Heart left ventricle (tissue), 16 donors: ENCODE data around the gene PDAP1. TPM values are rescaled to one million over a fixed set of nuclear protein-coding genes. Genes with fewer than 3 reads are reported as not detected.
A peak's percentile ranks its signal among the peaks of the same experiment; 100 is the strongest.

Experiments used
- ATAC-seq, 4 donors: fragments of 200-7000 bp; cut with Tn5 transposase; one replicate each; pipeline ENCODE4 v1.9.1; 2020 to 2022; ENCODE audit warnings: moderate library complexity in 4 of 4, mild to moderate bottlenecking in 3 of 4, moderate number of reproducible peaks in 1 of 4
- DNase-seq, 5 donors: peaks; one replicate each; pipeline ENCODE4 v3.0.0-alpha.2; 2020
- H3K27ac ChIP-seq, 12 donors: fragments of 200-600 bp; sonication (generic) in 4 of 12; one replicate each; pipeline versions ENCODE4 v1.5.0 to v1.8.0; 2016 to 2022; ENCODE audit warnings: mild to moderate bottlenecking in 2 of 12
- H3K27me3 ChIP-seq, 9 donors: fragments of 200-600 bp; sonication (generic) in 2 of 9; one replicate each; pipeline versions ENCODE4 v1.5.1 to v1.8.0; 2016 to 2022; ENCODE audit warnings: mild to moderate bottlenecking in 3 of 9
- H3K36me3 ChIP-seq, 9 donors: fragments of 200-600 bp; sonication (generic) in 2 of 9; one replicate each; pipeline versions ENCODE4 v1.5.0 to v1.8.0; 2018 to 2022; ENCODE audit warnings: mild to moderate bottlenecking in 2 of 9
- H3K4me1 ChIP-seq, 12 donors: fragments of 200-600 bp; sonication (generic) in 4 of 12; one replicate each; pipeline versions ENCODE4 v1.5.0 to v1.8.0; 2016 to 2022; ENCODE audit warnings: mild to moderate bottlenecking in 3 of 12
- H3K4me3 ChIP-seq, 12 donors: fragments of 200-600 bp; sonication (generic) in 4 of 12; one replicate each; pipeline versions ENCODE4 v1.5.0 to v1.8.0; 2017 to 2022; ENCODE audit warnings: mild to moderate bottlenecking in 9 of 12, moderate library complexity in 4 of 12
- H3K9me3 ChIP-seq, 12 donors: fragments of 200-600 bp; sonication (generic) in 4 of 12; one replicate each; pipeline versions ENCODE4 v1.5.0 to v1.8.0; 2016 to 2022; ENCODE audit warnings: mild to moderate bottlenecking in 1 of 12
- POLR2A ChIP-seq, 2 donors: fragments of 450-650 bp; IDR thresholded peaks; one replicate each; pipeline ENCODE4 v1.6.1; 2017; ENCODE audit warnings: antibody characterized with exemption in 2 of 2, mild to moderate bottlenecking in 2 of 2, moderate library complexity in 2 of 2
- WGBS, 4 donors: extraction: QIAGEN DNeasy Blood & Tissue Kit in 2 of 4; methylation state at CpG; one replicate each; pipeline versions ENCODE4 v1.1.5 to v1.1.7; 2013 to 2018; 5-methylcytosine and 5-hydroxymethylcytosine counted together
- intact Hi-C, 10 donors: fragments of 100-400 bp; cut with DNase I; formaldehyde crosslinking; loops; one replicate each; pipeline versions ENCODE4 v1.11.1 to v1.14.2; 2022
- polyA plus RNA-seq, 2 donors: library from polyadenylated mRNA; stranded (reverse); fragments of 200-250 nt; gene quantifications; one replicate each; pipeline ENCODE4 v1.2.3, GENCODE V29; 2013
- total RNA-seq, 9 donors: library from RNA; depleted of rRNA in 2 of 9; stranded (reverse); fragments of >200 nt in 2 of 9; fragmentation: NEBNext Ultra II Directional in 3 of 9; extraction: Animal tissue kit (Norgen Biotek cat#: 25700) in 3 of 9; gene quantifications; one replicate each; pipeline versions ENCODE4 v1.1.0 to v1.2.4, GENCODE V29; 2016 to 2023
- TF ChIP-seq, protein P1 (sequence below), 12 donors: fragments of 200-600 bp; sonication (generic) in 4 of 12; IDR thresholded peaks; one replicate each; pipeline versions ENCODE4 v1.5.0 to v1.8.0; 2018 to 2022; ENCODE audit warnings: antibody characterized with exemption in 12 of 12, mild to moderate bottlenecking in 5 of 12
- donor health status: ischemic (EF 13 %, LVEDD 7.1; RV severe dilation, severe dysfunction).
- donor health status: healthy with polysubstance abuse.
- donor health status: DM: no; HTN: yes; CAD: no.
- donor health status: DM: no; HTN: no; CAD: no.
- donor health status: ischemic (EF 25% LVEDD 6.9; RV normal size, moderate dysfunction).
- donor health status: ischemic (EF 25% LVEDD 5.7; RV mildly dilated, moderate dysfunction).
- donor health status: healthy.
- donor health status: DM: yes; HTN: yes; CAD: no.
- donor health status: ischemic (EF 35%, LVEDD 5.7; RV mildly dilated, moderate dysfunction).
- donor health status: nonischemic (EF 11% LVEDD 7.7; RV severe dilation, severe dysfunction).
- donor health status: DM: yes; HTN: yes; CAD: no.
- donor health status: PGD.
- donor health status: ischemic (EF 29% LVEDD 5.4; RV normal size, mild dysfunction).
- donor health status: nonischemic (EF 23%, LVEDD 6.1; RV moderate dilation, normal function).

The PDAP1 gene
- total and polyA plus RNA-seq, 11 donors = 88.7 to 309 (median 102) TPM

DNA sequence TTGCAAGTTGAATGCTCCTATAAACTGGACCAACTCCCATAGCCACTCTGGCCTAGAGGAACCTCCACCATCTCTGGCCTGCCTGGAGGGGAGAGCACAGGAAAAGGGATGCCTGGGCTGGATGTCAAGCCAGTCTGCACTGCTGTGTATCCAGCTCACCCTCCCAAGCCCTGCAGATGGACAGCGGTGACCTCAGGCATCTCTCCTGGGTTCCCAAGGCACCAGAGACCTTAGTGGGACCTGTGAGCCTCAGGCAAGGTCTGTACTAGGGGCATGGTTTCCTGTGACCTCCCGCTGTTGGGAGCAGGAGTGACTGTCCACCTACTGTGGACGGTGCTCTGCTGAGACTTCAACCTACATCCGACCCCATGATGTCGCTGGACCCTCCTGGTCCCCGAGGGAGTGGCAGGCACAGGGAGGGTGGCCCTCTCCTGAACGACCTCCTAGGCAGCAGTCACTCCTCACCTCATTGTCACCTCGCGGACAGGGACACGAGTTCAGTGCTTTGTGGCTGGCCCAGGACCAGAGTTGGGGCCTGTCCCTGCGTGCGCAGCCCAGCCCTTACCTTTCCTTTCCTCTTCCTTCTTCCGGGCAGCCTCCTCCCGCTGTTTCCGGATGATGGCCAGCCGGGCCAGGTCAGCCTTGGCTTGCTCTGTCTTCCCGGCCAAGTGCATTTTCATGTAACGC is 11.0 kb downstream of the PDAP1 start:
- Histone ChIP-seq H3K4me3 (no peak overlapping the region), H3K27ac (no peak overlapping the region), H3K36me3 (peaks cover 0 to 97% (median 83%) of the 10 kb centered on the region in 9 donors), H3K27me3 (no peaks in the 10 kb centered on the region), H3K4me1 (peaks cover 0 to 24% (median 12%) of the 10 kb centered on the region in 12 donors), H3K9me3 (no peaks in the 10 kb centered on the region)
- intact Hi-C loops = no loop called here
- TF ChIP-seq, protein P1, sequence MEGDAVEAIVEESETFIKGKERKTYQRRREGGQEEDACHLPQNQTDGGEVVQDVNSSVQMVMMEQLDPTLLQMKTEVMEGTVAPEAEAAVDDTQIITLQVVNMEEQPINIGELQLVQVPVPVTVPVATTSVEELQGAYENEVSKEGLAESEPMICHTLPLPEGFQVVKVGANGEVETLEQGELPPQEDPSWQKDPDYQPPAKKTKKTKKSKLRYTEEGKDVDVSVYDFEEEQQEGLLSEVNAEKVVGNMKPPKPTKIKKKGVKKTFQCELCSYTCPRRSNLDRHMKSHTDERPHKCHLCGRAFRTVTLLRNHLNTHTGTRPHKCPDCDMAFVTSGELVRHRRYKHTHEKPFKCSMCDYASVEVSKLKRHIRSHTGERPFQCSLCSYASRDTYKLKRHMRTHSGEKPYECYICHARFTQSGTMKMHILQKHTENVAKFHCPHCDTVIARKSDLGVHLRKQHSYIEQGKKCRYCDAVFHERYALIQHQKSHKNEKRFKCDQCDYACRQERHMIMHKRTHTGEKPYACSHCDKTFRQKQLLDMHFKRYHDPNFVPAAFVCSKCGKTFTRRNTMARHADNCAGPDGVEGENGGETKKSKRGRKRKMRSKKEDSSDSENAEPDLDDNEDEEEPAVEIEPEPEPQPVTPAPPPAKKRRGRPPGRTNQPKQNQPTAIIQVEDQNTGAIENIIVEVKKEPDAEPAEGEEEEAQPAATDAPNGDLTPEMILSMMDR (IDR thresholded peaks at IDR 0.05) = no peak
- no peak for TF ChIP-seq POLR2A (IDR thresholded peaks at IDR 0.05)
- WGBS, 4 donors = 75 to 84% (median 78%) methylated on average over 16 to 18 of the region's 18 CpGs
- ATAC-seq (no peak), DNase-seq (peak in 1 of 5 donors; percentile 46)

DNA sequence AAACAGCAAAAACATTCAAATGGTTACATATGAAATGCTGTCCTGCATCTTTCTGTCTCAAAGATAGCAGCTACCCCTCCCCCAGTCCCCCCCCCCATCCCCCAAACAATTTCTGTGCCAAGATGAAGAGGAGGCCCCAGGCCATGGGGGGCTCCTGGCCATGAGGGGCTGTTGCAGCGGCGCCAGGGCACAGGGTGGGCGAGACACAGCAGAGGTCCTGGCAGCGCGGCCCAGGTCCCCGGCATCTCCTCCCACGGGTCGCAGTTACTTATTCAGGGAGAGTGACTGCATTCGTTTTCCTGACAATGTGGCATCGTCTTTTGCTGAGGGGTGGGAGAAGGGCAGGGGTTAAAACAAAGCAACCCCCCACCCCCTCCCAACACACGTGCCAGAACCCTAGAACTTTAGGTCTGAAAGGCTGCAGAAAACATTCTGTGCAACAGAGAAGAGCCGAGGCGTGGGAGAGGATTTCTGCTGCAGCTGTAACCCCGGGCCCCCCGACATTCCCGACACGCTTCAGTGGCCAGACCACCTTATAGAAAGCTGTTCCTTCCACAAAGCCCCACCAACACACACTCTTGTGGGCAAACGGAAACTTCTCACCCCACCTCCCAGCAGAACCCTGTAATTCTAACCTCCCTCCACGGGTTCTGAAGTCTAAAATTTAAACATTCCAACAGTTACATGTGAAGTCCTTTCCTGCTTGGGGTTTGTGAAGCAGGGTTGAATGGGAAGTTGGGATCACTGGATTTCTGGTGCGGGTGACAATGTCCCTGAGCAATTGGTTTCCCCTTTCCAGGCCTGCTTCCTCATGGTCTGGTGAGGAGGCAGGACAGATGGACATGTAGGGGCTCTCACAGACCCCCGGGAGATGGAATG is 11.7 kb downstream of the PDAP1 start:
- Histone ChIP-seq H3K27ac (no peak overlapping the region), H3K36me3 (peaks cover 0 to 97% (median 76%) of the 10 kb centered on the region in 9 donors), H3K4me1 (peaks cover 0 to 29% (median 15%) of the 10 kb centered on the region in 12 donors), H3K27me3 (no peaks in the 10 kb centered on the region), H3K9me3 (no peaks in the 10 kb centered on the region), H3K4me3 (no peak overlapping the region)
- no peak for TF ChIP-seq POLR2A (IDR thresholded peaks at IDR 0.05)
- TF ChIP-seq, protein P1 (IDR thresholded peaks at IDR 0.05) = no peak
- DNase-seq (peak in 1 of 5 donors; percentile 29), ATAC-seq (no peak)
- intact Hi-C loops = no loop called here
- WGBS, 4 donors = 71 to 85% (median 83%) methylated on average over 13 to 21 of the region's 21 CpGs

DNA sequence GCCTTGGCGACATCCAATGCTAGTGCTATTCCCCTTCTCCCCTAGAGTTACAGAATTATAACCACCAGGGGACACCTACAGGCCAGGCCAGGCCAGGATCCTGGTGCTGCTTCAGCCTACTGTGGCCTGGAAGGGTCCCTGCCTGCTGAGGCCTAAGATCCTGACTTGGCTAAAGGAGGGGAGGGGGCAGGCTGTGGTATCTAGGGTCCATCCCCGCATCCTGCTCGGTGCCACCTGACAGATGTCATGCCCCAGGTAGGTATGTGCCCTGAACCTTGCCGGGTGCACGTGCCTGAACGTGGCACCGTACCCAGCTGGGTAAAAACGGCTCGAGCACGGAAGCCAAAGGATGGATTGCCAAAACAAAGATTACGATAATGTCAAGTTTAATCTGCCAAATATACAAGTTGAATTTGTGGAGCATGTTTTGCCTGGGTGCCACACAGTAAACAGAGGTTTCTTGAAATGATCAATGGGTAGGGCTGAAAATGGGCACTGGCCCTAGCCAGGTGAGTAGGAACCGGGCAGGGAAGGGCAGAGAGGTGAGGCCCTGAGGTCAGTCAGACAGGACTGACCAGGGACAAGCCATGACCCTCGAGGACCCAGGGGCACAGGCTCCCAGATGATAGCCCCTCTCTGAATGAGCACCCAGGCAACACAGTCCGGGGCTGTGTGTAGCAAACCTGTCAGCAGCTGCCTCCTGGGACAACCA is 12.6 kb downstream of the PDAP1 start:
- intact Hi-C loops = no loop called here
- no peak overlapping the region for H3K27ac ChIP-seq
- no peaks in the 10 kb centered on the region for H3K9me3 ChIP-seq
- peaks cover 0 to 29% (median 15%) of the 10 kb centered on the region in 12 donors for H3K4me1 ChIP-seq
- 67 to 87% (median 78%) methylated on average over 14 of the region's 14 CpGs for WGBS, 4 donors
- ATAC-seq (no peak), DNase-seq (peak in 1 of 5 donors; percentile 55)
- no peak for TF ChIP-seq POLR2A (IDR thresholded peaks at IDR 0.05)
- TF ChIP-seq, protein P1 (IDR thresholded peaks at IDR 0.05) = no peak
- peaks cover 0 to 97% (median 75%) of the 10 kb centered on the region in 9 donors for H3K36me3 ChIP-seq
- no peaks in the 10 kb centered on the region for H3K27me3 ChIP-seq
- no peak overlapping the region for H3K4me3 ChIP-seq
